DND-41 (cell line): ENCODE data around the gene ATP9A.

ENCODE experiments used
- ATAC-seq: fragments of 200-7000 bp; cut with Tn5 transposase; 3 replicates; pipeline ENCODE4 v1.9.1; 2021; ENCODE audit warnings: low read depth; ENCODE audit not compliant: insufficient read depth
- DNase-seq: peaks from one replicate; pipeline ENCODE4 v3.0.0-alpha.2; 2020
- H2AFZ ChIP-seq: 2 replicates; pipeline ENCODE4 v1.6.0; 2012; ENCODE audit warnings: low read depth, low read length
- H3K27ac ChIP-seq: 2 replicates; pipeline ENCODE4 v1.5.1; 2012; ENCODE audit warnings: low read length, inconsistent platforms
- H3K27me3 ChIP-seq: fragments of 200-600 bp; sonication (generic); 2 replicates; pipeline ENCODE4 v1.6.0; 2012; ENCODE audit warnings: low read length, mild to moderate bottlenecking, inconsistent platforms; ENCODE audit not compliant: insufficient read depth, poor library complexity
- H3K36me3 ChIP-seq: 2 replicates; pipeline ENCODE4 v1.5.1; 2012; ENCODE audit warnings: low read length, inconsistent platforms; ENCODE audit not compliant: insufficient read depth
- H3K4me1 ChIP-seq: 2 replicates; pipeline ENCODE4 v1.5.1; 2012; ENCODE audit warnings: mild to moderate bottlenecking, low read length; ENCODE audit not compliant: insufficient read depth
- H3K4me2 ChIP-seq: 2 replicates; pipeline ENCODE4 v1.6.0; 2012; ENCODE audit warnings: mild to moderate bottlenecking, moderate library complexity, low read length, inconsistent platforms; ENCODE audit not compliant: insufficient read depth
- H3K4me3 ChIP-seq, 2 experiments: fragments of 200-600 bp in 1 of 2; shearing (Covaris generic) in 1 of 2; 2 replicates each; pipeline ENCODE4 v1.5.1; 2012 to 2016; ENCODE audit warnings: inconsistent platforms in 2 of 2, low read length in 2 of 2, mild to moderate bottlenecking in 2 of 2, low read depth in 1 of 2, moderate library complexity in 1 of 2
- H3K79me2 ChIP-seq: 2 replicates; pipeline ENCODE4 v1.6.0; 2012; ENCODE audit warnings: low read length, inconsistent platforms; ENCODE audit not compliant: insufficient read depth
- H3K9ac ChIP-seq: 2 replicates; pipeline ENCODE4 v1.6.0; 2012; ENCODE audit warnings: low read depth, mild to moderate bottlenecking, inconsistent platforms, low read length, moderate library complexity
- H3K9me3 ChIP-seq: 2 replicates; pipeline ENCODE4 v1.5.1; 2012; ENCODE audit warnings: low read length, moderate library complexity, mild to moderate bottlenecking, inconsistent platforms; ENCODE audit not compliant: insufficient read depth, severe bottlenecking
- H4K20me1 ChIP-seq: 2 replicates; pipeline ENCODE4 v1.6.0; 2012; ENCODE audit warnings: low read length; ENCODE audit not compliant: insufficient read depth
- CTCF ChIP-seq: IDR thresholded peaks from 2 replicates; pipeline ENCODE4 v1.5.1; 2012; ENCODE audit warnings: borderline replicate concordance, low read length, moderate library complexity, mild to moderate bottlenecking; ENCODE audit not compliant: poor library complexity, severe bottlenecking; ENCODE audit errors: extremely low read depth
- EZH2 ChIP-seq: IDR thresholded peaks from 3 replicates; pipeline ENCODE4 v1.6.1; 2012; ENCODE audit warnings: borderline replicate concordance, low read depth, mild to moderate bottlenecking, moderate library complexity, low read length, inconsistent platforms; ENCODE audit not compliant: severe bottlenecking

Gene ATP9A

DNA sequence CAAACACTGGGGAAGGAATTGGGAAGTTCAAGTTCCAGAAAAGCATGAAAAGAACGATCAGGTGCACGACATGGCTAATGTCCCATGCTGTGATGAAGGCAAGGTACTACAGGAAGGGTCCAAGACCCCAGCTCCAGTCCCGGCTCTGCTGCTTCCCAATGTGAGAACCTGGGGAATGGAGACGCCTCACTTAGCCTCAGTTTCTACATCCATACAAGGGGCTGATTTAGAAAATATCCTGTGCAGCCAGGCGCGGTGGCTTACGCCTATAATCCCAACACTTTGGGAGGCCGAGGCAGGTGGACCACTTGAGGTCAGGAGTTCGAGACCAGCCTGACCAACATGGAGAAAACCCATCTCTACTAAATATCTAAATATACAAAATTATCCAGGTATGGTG lies 144.9 kb downstream of the ATP9A start:
- H3K9ac ChIP-seq, result no peak overlapping the region
- no peak overlapping the region for H3K27ac ChIP-seq
- no peak for ATAC-seq
- H3K79me2 ChIP-seq, result no peaks in the 10 kb centered on the region
- no peaks in the 10 kb centered on the region for H3K36me3 ChIP-seq
- no peak overlapping the region for H3K4me2 ChIP-seq
- H3K9me3 ChIP-seq, result no peaks in the 10 kb centered on the region
- H3K27me3 ChIP-seq, result no peaks in the 10 kb centered on the region
- no peak overlapping the region for H3K4me3 ChIP-seq
- no peaks in the 10 kb centered on the region for H3K4me1 ChIP-seq
- DNase-seq, result no peak
- TF ChIP-seq EZH2 (no peak), CTCF (no peak)
- H2AFZ ChIP-seq, result no peak overlapping the region
- H4K20me1 ChIP-seq, result no peaks in the 10 kb centered on the region; the same call in 1 of the 2 replicates

DNA sequence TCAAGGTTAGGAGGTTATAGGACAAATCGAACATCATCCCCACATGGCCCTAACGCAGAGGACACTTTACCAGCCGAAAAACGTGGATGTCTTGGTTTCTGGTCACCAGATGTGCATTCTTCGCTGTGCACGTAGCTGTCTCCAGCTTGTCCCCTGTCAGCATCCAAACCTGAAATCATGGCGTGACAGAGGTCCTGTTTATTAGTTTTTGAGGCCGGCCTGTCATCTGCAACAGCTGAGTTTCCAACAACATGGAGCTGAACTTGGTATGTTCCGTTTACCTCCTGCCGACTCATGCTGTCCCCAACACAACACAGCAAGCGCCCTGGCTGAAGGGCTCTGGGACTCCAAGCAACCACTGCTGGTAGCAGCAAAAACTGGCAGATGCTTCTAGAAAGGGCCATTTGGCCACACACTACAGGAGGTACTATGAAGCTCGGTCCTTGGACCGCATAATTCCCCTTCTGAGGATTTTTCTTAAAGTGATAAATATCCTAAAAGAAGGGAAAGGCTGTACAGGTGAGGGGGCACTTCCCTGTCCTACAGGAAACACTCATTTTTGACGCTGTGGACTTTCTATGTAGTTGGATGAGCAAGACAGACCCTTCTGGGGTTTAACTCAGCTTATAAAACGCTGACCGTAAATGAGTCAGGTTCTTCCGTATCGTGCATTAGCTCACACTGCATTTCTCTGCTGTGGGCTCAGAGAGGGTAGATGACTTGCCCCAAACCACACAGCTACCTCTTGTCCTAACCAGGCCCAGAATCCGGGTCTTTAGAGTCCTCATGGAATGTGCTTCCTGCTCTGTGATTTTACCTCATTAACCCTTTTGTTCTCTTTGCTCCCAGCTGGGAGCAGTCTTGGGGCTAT lies 146.0 kb downstream of the ATP9A start:
- no peak for DNase-seq
- no peak overlapping the region for H3K27ac ChIP-seq

DNA sequence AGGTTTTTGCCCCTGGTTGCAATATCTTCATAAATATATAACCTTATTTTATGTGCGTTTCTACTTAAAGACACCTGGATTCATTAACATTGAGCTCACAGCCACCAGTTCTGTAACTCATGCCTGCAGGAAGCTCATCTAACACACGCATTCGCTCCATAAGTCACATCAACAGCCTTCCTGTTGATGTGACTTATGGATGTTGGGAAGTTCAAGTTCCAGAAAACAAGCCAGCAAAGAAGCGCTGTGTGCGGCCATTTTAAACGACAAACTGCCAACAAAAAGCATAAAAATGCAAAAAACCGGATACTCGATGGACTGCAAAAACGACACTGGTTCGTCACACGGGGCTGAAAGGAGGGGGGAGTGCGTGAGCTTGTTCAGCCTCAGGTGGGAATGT lies 147.8 kb downstream of the ATP9A start:
- no peak overlapping the region for H2AFZ ChIP-seq
- no peak for ATAC-seq

More for the DNA sequence above, 146.0 kb downstream of the ATP9A start:
- Histone ChIP-seq H3K36me3 (no peaks in the 10 kb centered on the region), H3K9ac (no peak overlapping the region), H4K20me1 (no peaks in the 10 kb centered on the region; the same call in 1 of the 2 replicates), H3K9me3 (no peaks in the 10 kb centered on the region), H2AFZ (no peak overlapping the region), H3K79me2 (no peaks in the 10 kb centered on the region), H3K4me1 (no peaks in the 10 kb centered on the region), H3K4me3 (no peak overlapping the region), H3K27me3 (no peaks in the 10 kb centered on the region), H3K4me2 (no peak overlapping the region)
- ATAC-seq, result no peak
- TF ChIP-seq EZH2, result no peak
- TF ChIP-seq CTCF, result no peak

More for the DNA sequence above, 147.8 kb downstream of the ATP9A start:
- Histone ChIP-seq H3K4me3 (no peak overlapping the region), H4K20me1 (no peaks in the 10 kb centered on the region; the same call in 1 of the 2 replicates), H3K9me3 (no peaks in the 10 kb centered on the region), H3K27me3 (no peaks in the 10 kb centered on the region), H3K4me1 (no peaks in the 10 kb centered on the region), H3K4me2 (no peak overlapping the region), H3K9ac (no peak overlapping the region), H3K36me3 (no peaks in the 10 kb centered on the region), H3K27ac (no peak overlapping the region), H3K79me2 (no peaks in the 10 kb centered on the region)
- no peak for DNase-seq
- TF ChIP-seq EZH2 (no peak), CTCF (no peak)
